Nucleus accumbens (tissue), 56 donors: ENCODE results near the gene TAF6.
A peak's percentile ranks its signal among the peaks of the same experiment; 100 is the strongest.
"Not testable (repeated sequence)": the region's sequence is repeated elsewhere in the genome, so short reads cannot be mapped to it uniquely, and the experiment has no call there.

ENCODE experiments used
- DNase-seq, 56 donors: peaks; one replicate each; lab custom pipeline; 2025; lab: John Stamatoyannopoulos, UW

The TAF6 gene

DNA sequence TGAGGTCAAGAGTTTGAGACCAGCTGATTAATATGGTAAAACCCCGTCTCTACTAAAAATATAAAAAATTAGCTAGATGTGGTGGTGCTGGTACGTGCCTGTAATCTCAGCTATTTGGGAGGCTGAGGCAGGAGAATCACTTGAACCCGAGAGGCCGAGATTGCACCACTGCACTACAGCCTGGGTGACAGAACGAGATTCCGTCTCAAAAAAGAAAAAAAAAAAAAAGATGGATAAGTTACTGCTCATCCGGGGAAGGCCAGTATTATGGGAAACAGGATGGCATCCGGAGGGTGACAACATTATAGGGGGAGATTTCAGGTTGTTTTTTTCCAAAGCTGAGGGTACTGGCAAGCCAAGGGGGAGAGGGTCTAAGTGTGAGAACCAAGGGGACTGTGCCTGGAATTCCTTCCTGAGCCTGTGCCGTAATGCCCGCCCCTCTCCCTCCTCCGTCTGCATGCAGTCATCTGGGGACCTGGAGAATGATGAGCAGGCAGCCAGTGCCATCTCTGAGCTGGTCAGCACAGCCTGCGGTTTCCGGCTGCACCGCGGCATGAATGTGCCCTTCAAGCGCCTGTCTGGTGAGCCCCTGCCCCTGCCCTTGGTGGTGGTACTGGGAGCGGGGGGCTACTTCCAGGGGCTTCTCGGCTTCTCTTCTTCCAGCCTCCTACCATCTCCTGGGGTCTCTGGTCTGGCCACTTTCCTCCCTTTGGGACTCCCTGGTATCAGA is 33.9 kb upstream of the TAF6 start:
- DNase-seq: no peak

DNA sequence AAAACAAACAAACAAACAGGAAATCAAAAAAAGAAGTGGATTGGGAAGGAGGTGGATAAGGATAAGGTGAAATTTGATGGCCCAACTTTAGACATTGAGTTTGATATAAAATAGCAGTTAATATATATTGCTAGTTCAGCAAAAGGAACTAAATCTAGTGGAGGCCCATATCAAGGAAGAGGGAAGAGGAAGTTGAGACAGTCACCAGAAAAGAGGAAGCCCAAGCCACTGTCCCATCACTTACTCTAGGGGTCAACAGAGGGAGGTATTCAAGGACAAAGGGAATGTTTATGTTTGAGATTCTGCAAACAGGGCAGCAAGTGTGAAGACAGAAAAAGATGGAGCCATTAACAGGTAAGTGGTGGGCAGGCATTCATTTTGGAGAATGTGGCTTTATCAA is 33.2 kb upstream of the TAF6 start:
- DNase-seq: no peak

DNA sequence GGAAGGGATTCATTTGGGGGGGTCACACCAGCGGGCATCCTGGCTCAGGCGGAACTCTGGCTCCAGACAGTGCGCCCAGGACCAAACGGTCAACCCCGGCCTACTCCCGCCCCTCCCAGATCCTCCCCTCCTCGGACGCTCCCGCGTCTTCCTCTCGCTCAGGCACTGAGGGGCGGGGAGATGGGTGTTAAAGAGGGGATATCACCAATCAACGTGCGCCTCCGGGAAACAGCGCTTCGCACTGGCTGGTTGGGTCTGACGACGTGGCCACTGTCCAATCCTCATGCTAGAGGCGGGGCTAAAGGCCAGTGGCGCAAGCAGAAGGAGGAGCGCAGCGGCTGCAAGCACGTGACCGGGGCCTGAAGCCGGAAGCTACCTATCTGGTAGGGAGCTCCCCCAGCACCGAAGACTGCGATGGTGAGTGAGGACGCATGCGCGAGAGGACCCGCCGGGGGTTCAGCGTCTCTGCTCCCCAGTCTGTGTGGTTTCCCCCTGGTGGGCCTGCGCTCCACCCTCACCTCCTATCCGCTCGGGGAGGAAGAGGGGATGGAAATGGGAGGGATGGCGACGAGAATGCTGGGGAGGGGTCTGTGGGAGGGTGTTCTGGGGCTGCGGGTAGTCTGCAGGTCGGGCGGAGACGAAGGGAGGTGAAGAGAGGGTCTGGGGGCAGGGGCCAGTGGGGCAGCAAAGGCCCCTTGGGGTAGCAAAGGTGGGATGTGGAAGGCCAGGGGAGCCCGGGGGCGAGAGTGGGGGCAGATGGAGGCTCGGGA is 29.6 kb upstream of the TAF6 start, which contains the start of gene LAMTOR4:
TSS of gene LAMTOR4 (plus strand) at position 360 of the 770 bp plus-strand sequence. CDS start at position 415, 55 bp downstream.
- peak; percentile 88 to 100 (median 99) for DNase-seq

DNA sequence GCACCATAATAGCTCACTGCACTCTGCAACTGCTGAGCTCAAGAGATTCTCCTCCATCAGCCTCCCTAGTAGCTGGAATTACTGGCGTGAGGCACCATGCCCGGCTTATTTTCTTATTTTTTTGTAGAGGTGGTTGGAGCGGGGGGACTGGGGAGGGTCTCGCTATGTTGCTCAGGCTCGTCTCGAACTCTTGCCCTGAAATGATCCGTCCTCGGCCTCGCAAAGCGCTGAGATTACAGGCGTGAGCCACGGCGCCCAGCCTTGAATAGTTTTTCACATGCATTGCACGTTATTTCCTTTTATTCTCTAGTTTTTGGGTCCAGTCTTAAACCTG is 29.0 kb upstream of the TAF6 start:
- no peak for DNase-seq

DNA sequence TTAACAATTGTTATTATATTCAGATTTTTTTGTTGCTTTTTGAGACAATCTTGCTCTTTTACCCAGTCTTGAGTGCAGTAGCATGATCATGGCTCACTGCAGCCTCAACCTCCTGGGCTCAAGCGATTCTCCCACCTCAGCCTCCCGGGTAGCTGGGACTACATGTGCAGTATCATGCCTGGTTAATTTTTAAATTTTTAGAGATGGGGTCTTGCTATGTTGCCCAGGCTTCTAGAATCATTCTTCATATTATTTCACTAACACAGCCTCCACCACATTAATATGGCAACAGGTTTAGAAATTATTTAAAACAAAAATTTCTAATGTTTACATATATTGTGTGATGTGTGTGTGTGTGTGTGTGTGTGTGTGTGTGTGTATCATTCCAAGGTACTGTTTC is 28.1 kb upstream of the TAF6 start:
- no peak for DNase-seq

DNA sequence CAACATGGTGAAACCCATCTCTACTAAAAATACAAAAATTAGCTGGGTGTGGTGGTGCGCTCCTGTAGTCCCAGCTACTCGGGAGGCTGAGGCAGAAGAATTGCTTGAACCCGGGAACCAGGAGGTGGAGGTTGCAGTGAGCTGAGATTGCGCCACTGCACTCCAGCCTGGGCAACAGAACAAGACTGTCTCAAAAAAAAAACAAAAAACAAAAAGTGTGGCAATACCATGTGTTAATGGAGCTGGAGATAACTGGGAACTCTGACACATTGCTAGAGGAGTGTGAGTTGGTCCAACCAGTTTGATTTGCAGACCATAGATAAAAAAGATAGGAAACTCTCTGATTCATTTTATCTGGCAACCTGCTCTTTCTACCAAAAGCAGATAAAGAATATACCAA is 27.2 kb upstream of the TAF6 start:
- DNase-seq: not testable (repeated sequence)

DNA sequence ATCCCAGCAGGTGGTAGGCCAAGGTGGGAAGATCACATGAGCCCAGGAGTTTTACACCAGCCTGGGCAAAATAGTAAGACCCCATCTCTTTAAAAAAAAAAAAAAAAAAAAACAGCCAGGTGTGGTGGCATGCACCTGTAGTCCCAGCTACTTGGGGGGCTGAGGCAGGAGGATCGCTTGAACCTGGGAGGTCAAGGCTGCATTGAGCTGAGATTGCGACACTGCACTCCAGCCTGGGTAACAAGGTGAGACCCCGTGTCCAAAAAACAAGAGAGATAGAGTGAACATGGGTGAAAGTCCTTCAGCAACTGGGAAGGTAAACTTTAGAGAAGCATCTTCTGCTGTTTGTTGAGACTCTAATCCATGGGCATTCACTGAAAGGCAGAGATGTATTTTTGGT is 23.3 kb upstream of the TAF6 start:
- DNase-seq: no peak

DNA sequence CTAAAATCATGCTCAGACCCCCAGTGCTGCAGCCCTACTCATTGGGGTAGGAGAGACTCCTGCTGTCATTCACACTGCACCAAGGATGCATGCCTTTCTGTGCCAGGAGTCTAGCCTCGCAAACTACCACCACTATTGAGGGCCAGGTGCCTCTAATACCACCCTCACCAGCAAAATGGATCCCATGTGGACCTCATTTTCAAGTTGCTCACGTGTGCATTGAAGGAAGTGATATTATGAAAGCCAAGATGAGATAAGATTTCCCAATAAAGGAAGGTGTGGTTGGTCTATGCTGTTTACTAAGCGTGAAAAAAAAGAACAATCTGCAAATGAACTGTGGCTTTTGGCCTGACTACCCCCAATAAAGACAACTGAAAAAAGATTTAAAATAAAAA is 22.4 kb upstream of the TAF6 start:
- DNase-seq: no peak

DNA sequence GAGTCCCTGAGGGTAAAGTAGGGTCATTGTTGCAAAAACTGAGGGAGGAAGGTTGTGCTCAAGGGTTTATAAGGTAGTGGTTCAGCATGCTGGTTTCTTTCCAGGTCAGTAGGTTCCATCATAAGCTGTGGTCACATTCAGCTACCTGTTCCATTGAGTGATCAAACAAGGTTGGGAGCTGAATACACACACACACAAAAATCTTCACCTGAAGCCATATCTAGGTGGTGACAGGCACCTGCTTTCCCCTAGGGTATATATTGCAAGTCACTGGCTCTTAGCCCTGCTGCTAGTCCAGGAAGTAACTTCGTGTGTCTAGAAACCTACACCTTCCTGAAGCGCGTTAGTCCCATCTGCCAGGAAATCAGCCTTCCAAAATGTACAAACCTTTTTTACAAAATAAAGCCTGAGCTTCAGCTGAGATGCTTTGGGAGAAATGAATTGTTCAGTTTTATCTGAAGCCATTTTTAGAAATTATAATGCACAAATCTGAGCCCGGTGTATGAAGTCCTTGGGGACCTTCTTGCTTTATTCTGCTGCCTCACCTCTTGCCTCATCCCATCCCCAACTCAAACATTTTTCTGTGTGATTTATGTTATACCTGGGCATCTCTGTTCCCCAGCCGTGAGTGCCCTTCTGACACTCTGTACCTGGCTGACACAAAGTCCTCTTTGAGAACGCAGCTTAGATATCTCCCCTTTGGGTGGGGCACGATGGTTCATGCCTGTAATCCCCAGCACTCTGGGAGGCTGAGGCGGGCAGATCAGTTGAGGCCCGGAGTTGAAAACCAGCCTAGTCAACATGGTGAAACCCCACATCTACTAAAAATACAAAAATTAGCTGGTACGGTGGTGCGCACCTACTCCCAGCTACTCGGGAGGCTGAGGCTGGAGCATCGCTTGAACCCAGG is 18.9 kb upstream of the TAF6 start:
- no peak for DNase-seq

DNA sequence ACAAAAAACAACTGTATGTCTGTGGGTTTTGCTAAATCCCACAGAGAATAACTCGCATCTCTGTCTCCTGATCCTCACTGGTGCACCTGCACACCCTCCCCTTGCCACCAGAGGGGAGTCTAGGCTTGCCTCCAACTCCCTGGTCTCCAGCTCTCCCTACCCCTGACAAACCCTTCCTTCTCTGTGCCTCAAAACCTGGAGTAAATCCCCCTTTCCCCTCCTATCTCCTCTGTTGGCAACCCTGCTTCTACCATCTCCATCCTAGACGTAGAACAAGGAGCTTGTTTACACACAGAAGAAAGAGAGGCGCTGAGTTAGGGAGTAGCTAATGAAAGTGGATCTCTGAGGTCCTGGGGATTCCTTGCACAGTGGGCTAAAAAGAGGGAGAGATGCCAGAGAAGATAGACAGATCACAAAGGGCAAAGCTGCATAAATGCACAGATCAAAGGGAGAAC is 13.6 kb upstream of the TAF6 start:
- peak in 38 of 56 donors; percentile 3 to 66 (median 25) for DNase-seq

DNA sequence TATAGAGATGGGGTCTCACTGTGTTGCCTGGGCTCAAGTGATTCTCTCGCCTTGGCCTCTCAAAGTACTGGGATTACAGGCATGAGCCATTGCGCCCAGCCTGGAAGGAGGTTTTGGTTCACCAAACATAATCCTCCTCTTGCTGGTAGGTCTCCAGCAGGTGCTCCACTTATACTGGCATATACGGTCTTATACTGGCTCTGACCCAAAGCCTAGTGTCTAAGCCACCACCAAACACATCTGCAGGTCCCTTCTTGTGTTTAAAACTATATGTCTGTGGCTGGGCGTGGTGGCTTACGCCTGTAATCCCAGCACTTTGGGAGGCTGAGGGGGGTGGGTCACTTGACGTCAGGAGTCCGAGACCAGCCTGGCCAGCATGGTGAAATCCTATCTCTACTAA is 13.0 kb upstream of the TAF6 start:
- no peak for DNase-seq

DNA sequence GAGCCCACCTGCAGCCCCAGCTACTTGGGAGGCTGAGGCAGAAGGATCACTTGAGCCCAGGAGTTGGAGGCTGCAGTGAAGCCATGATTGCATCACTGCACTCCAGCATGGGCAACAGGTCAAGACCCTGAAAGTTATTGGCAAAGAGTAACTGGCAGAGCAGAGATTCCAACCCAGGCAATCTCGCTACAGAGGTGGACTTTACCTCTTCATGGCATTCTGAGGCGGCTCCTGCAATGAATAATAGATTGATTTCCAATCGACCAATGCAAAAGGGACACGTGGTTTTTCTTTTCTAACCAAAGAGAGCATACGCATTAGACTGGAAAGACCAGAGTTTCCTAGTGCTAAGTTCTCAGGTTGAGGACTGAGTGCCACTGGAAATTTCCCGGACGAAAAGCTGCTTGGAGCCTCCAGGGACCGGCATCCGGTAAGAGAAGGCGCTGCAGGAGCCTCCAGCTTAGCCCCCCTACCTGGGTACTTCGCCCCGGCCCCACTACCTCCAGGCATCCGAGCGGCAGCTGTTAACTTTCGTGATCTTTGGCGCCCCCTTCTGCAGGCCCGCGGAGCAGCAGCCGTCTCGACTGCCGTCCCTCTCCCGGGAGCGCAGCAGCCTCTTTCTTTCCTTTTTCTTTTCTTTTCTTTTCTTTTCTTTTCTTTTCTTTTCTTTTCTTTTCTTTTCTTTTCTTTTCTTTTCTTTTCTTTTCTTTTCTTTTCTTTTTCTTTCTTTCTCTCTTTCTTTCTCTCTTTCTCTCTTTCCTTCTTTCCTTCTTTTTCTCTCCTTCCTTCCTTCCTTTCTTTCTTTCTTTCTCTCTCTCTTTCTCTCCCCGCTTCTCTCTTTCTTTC is 11.7 kb upstream of the TAF6 start:
- peak in 50 of 56 donors; percentile 19 to 87 (median 56) for DNase-seq

DNA sequence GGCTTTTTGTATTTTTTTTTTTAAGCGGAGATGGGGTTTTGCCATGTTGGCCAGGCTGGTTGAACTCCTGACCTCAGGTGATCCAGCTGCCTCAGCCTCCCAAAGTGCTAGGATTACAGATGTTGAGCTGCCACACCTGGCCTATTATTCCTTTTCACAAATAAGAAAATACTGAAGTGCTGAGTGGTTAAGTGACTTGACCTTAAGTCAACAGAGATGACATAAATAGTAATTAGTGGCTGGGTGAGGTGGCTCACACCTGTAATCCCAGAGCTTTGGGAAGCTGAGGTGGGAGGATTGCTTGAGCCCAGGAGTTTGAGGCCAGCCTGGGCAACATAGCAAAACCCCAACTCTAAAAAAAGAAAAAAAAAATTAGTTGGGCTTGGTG is 11.1 kb upstream of the TAF6 start:
- DNase-seq: not testable (repeated sequence)

DNA sequence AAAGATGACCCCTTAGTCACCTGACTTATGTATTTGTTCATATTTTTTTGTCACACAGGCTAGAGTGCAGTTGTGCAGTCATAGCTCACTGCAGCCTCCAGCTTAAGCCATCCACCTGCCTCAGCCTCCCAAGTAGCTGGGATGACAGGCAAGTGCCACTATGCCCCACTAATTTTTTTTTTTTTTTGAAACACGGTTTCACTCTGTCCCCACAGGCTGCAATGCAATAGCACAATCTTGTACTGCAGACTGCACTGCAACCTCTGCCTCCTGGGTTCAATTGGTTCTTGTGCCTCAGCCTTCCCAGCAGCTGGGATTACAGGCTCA is 9.4 kb upstream of the TAF6 start:
- DNase-seq: peak in 1 of 56 donors; percentile 14

DNA sequence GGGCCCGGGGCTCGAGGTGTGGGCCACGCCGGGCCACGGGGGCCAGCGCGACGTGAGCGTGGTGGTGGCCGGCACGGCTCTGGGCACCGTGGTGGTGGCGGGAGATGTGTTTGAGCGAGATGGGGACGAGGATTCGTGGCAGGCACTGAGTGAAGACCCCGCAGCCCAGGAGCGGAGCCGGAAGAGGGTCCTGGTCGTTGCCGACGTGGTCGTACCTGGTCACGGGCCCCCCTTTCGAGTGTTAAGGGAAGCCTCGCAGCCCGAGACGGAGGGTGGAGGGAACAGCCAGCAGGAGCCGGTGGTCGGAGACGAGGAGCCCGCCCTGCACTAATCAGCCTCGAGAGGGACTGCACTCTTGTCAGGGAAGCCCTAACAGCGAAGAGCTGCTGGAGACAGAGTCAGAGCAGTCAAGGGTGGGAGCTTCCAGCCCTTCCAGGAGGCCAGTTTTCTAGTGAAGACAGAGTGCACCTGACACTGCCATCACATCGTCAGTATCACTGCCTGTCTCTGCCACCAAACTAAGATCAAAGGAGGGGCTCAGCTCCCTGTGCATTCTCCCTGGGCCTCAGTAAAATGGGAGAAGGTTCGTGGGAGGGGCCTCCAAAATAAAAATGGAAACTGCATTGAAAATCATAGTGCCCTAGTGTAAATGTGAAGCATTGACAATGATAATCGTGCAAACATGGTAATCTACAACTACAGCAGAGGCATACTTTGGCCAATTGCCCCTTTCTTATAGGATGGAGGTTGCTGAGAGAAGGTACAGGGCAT is 8.9 kb upstream of the TAF6 start:
- DNase-seq: peak in 16 of 56 donors; percentile 15 to 56 (median 32)

DNA sequence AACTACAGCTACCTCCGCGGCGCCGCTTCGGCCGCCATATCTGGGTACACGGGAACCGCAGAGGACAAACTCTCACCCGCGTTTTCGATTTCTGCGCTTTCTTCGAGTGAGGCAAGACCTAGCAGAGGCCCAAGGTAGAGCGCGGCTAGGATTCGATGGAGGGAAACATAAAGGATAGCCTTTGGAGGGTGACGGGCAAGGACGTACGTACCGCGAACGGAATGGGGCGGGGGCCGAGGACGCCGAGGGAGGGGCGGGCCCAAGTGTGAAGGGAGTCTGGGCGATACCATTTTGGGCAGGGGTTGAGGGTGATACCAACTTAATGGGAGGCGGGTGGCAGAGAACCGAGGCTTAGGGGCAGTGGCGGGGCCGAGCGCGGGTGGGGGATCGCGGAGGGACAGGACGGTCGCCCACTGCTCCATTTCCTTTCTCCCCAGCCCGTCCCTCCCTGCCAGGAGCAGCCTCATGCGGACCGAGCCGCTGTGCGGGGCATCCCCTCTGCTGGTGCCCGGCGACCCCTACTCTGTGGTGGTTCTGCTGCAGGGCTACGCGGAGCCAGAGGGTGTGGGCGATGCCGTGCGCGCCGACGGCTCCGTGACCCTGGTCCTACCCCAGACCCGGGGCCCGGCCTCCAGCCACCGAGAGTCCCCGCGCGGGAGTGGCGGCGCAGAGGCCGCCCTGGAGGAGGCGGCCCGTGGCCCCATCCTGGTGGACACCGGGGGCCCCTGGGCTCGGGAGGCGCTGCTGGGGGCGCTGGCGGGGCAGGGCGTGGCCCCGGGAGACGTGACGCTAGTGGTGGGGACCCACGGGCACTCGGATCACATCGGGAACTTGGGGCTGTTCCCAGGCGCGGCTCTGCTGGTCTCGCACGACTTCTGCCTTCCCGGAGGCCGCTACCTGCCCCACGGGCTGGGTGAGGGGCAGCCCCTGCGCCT is 8.0 kb upstream of the TAF6 start, which contains the start of gene MBLAC1:
TSS of gene MBLAC1 (plus strand) at position 37 of the 935 bp plus-strand sequence. CDS start at position 466, 429 bp downstream.
- peak; percentile 50 to 95 (median 86) for DNase-seq

DNA sequence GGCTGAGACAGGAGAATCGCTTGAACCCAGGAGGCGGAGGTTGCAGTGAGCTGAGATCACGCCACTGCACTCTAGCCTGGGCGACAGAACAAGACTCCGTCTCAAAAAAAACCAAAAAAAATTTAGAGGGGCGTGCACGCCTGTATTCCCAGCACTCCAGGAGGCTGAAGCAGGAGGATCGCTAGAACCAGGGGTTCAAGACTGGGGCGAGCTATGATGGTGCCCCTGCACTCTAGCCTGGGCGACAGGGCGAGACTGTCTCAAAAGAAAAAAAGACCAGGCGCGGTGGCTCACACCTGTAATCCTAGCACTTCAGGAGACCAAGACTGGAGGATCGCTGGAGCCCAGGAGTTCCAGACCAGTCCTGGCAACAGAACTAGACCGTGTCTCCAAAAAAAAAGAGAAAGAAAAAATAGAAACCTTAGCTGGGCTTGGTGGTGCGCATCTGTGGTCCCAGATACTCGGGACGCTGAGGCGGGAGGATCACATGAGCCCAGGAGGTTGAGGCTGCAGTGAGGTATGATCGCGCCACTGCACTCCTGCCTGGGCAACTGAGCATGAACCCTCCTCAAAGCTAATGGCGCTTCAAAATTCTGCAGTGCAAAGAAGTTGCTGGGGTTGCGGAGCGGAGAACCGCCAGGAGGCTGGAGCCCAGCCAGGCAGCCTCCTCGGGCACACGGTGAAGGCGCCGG is 7.2 kb upstream of the TAF6 start:
- peak in 5 of 56 donors; percentile 47 to 62 (median 58) for DNase-seq
